Dedifferentiated amniotic fluid mesenchymal stem cell (primary cell): ENCODE results near the gene MKNK1.
A peak's percentile ranks its signal among the peaks of the same experiment; 100 is the strongest.

ENCODE experiments used
- DNase-seq: peaks from one replicate; pipeline ENCODE4 v3.0.0-alpha.2; 2016; ENCODE audit errors: extremely low spot score

Gene MKNK1

DNA sequence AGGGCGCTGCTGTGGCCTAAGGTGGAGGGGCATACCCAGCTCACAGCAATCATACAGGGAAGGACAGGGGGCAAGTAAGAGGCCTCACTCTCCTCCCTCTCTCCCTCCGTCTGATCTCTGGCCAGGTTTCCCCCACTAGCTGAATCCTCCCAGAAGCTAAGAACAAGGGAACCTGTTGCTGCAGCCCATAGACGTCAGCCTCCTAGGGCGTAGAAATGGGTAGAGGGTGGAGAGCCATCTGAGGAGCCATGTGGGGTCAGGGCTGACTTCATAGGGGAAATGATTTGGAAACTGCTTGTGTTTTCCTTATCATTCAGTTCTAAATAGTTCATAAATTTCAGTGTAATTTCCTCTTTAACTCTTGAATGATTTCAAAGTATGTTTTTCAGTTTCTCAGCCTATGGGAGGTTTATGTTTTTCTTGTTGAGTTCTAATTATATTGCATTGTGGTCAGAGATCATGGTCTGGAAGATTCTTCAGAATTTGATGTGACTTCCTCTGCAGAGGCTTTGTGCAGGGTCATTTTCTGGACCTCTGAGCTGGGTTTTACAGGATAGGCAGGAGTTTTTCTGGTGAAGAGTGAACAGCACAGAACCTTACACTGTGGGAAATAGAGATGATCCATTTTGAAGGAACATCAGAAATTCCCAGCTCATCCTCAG, 14.8 kb upstream of the MKNK1 start:
- no peak for DNase-seq

DNA sequence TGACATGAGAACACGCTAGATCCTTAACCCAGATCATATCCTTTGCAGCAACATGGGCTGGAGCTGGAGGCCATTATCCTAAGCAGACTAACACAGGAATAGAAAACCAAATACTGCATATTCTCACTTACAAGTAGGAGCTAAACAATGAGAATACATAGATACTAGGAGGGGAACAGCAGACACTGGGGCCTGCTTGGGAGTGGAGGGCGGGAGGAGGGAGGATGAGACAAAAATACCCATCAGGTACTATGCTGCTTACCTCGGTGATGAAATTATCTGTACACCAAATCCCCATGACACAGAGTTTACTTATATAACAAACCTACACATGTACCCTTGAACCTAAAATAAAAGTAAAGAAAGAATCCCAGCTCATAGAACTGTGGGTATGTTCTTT, 13.8 kb upstream of the MKNK1 start:
- DNase-seq: no peak

DNA sequence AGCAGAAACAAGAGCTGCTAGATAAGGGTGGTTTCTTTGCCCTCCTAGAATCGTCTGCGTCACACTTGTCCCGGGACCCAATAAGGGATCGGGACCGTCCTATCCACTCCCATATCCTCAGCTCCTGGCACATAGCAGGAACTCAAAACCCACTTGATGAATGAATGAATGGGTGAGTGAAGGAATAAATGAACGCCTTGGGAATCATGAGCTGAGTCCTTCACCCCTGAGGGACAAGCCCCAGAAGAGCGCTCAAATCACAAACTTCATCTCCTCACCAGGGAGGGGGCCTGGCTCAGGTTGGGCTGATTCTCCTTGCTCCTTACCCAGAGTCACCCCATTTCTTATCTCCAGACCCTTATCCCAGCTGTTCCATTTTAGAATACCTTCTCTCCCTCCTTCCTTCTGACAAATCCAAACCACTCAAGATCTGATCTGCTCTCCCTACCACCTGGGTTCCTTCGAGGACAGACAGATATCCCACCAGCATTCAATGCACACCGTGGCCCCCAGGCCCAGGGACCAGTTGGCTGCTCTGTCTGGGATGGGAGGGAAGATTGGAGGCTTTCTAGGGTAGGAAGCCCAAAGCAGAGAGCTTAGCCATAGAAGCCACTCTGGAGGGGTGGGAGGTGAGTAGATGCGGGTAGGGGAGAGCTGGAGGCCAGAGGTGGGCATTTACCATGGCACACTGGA, 13.2 kb upstream of the MKNK1 start:
- DNase-seq: no peak

DNA sequence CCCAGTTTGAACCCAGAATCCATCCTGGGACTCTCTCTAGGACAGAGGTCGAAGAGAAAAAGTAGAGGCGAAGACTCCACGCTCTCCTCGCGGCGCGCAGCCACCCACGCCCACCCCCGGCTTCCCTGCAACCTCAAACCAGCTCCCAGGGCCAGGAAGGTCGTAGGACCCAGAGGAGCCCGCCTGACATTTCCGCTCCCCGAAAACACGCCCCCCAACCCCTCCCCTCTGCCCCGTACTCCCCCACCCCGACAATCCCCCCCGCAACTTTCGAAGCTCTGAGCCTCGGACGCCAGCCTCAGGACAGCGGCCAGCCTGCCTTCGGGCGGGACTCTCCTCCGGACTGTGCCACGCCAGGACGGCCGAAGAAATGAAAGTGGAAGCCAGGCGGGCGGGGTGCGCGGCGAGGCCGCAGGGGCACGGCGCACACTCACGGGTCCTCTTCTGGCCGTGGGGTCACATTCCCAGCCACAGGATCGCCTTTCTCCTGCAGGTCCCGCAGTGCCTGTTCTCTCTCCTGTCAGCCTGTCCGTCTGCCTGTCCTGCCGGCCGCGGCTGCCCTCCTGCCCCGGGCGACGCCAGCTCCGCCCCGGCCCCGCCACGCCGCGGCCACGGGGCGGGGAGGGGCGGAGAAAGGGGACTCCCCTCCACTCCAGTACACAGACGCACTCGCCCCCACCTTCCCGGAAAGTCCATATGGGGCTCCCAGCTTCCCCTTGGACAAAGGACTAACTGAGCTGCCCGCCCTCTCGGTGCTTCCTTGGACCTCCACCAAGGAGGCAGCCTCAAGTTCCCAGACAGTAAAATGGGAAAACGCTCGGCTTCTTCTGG, 12.4 kb upstream of the MKNK1 start, which contains the start of gene MOB3C:
MOB3C (minus strand) TSS at position 535 of the 831 bp plus-strand sequence. CDS start 3,490 bp downstream, outside the sequence.
- DNase-seq: peak; percentile 60

DNA sequence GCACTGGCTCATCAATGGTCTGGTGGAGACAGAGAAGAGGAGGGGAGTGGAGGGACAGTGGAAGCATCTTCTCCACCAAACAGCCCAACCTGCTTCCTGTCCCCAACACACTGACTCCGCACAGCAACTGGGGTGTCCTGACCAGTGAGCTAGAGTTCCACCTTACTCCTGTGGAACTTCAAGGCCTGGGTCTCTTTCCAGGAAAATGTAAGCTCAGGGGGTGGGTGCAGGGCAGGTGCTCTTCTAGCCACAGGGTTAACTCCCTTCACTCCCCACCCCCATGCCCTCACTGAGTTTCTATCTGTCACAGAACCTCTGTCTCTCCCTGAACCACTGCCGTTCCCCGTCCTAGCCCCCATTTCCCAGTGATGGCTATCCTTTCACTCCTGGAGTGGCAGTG, 11.7 kb upstream of the MKNK1 start:
- no peak for DNase-seq

DNA sequence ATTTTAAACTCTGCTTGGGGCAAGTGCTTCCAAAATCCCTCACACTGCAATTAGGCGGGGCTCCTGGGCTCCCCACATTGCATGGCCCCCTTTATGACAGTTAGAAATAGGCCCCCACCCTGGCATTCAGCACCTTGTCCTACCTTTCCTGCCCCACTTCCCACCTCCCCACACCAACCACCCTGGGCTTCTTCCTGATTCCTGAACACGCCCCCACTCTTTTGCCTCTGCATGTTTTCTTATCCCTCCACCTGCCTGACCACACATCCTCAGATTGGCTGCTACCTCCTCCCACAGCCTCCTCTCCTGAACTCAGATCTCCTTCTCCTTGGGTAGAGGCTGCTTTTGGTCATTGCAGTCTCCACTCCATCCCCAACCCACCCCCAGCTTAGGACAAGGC, 11.0 kb upstream of the MKNK1 start:
- no peak for DNase-seq

DNA sequence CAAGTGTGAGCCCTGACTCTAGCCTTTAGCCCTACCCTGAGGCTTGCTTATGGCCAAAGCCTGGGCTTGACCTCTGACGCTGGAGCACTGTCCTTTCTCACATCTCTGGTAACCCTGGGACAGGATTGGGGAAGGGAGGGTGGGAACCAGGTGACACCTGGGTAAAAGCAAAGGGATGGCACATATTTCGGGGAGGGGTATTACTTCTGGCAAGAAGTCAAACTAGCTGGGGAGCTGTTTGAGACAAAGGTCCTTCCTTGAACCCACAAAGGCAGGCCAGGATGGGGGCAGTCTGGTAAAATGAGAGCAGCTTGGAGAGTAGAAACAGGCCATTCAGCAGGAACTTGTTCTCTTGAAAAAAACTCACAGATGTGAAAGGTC, 10.5 kb upstream of the MKNK1 start:
- no peak for DNase-seq

DNA sequence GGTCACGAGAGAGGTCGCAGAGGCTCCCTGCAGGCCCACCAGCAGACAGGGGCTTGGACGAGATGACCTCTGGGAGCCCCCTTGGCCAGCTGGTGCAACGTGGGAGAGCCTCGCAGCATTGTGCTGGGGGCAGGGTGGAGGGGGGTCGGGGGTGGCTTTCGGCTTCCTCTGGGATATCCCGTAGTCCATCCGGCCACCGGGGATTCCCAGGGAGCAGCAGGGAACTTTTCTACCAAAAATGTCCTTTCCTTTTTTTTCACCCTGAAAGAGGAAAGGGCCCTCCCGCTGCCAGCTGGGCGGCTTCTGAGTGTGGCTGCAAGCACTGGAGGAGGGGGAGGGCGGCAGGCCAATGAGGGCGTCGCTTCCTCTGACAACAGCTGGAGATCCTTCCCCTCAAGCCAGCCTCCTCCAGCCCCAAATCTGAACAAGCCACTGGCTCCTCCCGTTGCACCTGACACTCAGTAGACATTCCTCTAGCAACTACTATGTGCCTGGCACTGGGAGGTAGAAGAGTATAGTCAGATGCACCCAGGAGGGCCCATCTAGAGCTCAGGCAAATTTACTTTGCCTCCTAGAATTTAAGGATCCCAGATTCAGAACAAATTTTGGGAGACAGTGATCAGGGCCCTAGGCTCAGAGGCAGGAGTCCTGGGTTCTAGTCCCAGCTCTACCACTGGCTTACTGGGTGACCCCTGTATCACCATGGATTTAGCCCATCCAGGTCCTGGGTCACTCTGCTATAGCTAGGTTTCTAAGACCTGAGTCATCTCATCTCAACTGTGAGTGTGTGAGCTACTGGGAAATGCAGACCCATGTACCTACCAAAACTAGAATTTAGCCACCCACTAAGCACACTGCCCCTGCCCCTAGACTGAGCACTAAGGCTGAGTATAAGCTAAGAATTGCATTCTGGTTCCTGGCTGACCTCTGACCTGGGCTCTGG, 9.9 kb upstream of the MKNK1 start:
- DNase-seq: peak; percentile 57

DNA sequence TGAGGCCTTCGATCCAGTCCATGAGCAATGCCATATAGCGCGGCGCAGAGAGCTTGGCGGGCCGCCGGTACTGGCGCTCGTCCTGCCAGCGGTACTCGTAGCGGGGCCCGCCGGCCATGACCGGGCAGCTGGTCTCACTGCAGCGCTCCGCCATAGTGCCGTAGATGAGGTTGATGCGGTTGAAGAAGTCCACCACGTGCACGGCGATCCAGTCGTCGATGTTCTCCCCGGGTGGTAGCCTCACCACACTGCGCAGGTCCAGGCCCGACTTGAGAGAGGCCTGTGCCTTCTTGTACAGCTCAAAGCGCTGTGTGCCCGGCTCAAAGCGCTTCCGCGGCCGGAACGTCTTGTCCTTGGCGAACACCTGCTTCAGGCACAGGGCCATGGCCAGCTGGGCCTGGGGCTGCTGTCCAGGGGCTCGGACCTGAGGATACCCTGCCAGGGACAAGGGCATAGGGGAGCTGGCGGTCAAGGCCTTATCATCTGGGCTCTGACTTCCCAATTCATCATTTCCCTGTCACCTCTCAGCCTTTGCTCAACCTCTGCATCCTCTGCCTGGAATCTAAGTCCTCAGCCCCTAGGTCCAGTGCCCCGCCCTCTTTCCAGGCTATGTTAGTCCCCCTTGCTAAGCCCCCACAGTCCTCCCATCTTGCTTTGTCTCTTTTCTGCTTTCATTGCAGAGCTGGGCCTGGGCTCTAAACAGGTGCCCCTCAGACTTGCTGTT, 9.0 kb upstream of the MKNK1 start:
- no peak for DNase-seq

DNA sequence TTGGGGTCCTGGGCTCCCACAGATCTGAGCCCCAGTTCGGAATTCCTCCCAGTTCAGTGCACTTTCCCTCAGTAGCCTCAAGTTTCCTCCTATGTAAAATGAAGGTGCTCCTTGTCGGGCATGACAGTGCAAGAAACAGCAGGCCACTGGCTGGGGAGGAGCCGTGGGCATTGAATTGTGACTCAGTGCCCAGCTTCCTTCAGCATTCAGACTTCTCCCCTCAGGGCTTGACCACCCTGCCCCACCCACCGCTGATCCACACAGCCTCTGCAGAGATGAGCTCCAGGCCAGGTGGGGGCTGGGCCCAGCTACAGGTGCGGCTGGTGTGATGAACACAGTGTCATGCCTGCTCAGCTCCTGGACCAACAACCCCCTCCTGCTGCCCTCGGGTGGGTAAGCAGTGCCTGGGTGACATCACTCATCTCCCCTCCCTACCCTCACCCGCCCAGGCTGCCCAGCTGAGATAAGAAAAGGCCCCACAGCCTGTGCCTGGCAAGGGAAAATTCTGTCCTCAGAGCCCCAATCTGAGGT, 7.7 kb upstream of the MKNK1 start:
- peak; percentile 22 for DNase-seq

DNA sequence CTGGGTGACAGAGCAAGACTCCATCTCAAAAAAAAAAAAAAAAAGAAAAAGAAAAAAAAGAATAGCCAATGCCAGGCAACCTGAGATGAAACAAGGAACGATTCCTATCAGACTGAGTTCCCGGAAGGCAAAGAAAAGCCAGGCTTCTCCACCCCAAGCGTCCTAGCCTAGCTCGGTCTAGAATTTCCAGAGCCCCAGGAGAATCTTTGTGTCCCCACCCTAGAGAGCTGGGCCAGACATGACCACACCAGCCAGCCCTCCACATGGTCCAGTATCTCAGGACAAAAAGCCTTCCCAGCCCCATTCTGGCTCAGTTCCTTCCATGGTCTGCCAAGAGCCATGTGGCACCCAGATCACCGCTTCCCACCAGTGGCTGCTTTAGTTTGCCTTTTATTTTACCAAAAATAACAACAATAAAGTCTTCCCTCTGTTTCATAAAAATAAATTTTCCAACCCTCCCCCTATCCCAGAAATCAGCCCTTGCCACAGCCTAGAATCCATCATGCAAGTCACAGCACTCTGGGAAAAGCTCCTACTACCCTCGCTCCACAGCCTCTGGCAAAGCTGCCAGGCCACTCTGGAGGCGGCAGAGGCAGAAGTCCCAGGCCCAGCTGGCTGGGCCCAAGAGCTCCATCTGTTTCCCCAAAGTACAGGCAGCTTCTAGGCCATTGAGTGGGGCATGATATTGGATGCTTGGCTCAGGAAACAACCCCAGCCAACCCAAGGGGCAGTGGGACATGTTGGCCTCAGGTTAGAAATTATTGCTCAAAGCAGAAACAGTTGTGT, 3.5 kb upstream of the MKNK1 start:
- no peak for DNase-seq

DNA sequence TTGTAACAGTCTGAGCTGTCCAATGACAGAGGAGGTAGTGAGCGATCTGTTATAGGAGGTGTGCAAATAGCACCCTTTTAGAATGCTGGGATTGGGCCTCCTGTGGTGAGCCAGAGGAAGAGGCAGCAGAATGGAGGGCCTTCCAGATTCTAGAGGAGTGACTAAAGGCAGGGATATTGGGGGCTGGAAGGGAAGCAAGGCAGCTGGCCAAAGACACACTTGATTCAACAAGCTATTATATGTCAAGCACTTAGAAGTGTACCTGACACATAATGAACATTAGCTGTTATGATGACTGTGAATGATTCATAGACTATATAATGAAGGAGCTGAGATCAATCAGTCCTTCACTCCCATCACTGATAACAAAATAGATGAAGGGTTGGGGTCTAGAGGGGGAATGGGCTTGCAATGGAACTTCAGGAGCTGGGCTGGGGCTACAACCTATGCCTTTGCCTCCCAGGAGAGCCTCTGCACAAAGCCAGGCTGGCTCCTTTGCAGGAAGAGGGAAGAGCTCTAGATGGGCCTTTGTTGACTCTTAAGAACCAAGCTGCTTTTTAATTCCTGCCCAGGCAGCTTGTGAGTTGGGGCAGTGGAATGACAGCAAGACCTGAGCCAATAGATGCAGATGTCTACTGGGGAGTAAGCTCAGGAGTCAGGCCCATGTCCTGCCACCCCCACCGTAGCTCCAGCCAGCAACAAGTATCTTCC, 2.3 kb upstream of the MKNK1 start:
- DNase-seq: no peak

DNA sequence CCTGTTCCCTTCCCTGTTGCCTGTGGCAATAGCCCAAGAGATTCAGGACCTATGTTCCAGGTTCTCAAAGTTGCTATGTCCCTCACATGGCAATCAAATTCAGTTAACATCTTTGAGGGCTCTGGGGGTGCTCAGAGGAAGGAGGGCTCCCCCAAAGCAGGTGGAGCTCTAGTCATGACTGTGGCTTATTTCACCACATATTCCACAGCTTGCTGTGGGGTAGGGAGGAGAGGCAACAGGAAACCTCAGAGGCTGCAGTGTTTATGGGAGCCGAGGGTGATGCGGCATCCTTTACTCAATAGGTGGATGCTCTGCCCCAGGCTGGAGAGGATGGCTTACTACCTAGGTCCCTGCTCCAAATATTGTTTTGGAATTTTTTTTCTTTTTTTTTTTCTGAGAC, 1.2 kb upstream of the MKNK1 start:
- no peak for DNase-seq

DNA sequence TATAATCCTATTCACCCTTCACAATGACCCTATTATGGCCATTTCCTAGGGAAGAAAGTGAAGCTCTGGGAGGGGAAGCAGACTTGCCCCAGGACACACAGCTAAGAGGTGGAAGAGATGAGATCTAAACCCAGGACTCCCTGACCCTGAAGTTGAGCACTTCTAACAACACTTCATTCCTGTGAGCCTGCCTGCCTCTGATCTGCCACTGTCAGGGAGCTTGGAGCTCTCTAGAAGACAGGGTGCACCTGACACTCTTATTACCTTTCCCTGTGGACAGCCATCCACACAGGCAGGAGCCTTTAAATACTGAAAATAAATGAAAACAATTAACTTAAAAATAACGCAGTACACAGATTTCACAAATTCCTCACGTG, 599 bp downstream of the MKNK1 start:
- DNase-seq: no peak

DNA sequence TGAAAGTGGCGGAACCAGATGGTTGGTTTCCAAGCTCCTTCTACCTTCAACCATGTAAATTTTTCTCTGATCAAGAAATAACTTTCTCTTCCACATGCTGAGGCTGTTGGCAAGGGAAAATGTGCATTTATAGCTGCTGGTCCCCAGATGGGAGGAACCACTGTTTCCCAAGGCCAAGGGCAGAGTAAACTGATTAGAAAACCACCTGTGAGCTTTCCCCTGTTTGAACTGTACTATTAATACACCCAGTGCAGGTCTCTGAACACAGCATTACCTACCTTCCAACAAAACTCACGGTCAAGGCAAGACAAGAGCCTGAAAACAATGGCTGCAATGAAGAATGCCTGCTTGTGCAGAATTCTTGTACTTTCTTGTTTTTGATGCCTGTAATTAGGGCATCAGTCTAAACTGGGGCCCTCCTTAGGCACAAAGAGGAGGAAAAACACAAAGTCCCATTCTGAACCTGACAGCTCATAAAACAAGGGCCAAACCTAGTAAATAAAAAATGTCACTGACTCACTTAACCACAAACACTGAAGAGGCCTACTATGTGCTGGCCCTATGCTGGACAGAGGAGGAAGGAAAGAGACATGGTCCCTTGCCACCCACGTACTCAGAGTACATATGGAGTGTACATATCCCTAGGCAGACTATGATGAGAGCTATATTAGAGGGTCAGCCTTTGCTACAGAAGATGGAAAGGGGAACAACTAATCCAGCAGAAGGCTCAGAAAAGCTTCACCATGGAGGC, 2.6 kb downstream of the MKNK1 start:
- DNase-seq: no peak

DNA sequence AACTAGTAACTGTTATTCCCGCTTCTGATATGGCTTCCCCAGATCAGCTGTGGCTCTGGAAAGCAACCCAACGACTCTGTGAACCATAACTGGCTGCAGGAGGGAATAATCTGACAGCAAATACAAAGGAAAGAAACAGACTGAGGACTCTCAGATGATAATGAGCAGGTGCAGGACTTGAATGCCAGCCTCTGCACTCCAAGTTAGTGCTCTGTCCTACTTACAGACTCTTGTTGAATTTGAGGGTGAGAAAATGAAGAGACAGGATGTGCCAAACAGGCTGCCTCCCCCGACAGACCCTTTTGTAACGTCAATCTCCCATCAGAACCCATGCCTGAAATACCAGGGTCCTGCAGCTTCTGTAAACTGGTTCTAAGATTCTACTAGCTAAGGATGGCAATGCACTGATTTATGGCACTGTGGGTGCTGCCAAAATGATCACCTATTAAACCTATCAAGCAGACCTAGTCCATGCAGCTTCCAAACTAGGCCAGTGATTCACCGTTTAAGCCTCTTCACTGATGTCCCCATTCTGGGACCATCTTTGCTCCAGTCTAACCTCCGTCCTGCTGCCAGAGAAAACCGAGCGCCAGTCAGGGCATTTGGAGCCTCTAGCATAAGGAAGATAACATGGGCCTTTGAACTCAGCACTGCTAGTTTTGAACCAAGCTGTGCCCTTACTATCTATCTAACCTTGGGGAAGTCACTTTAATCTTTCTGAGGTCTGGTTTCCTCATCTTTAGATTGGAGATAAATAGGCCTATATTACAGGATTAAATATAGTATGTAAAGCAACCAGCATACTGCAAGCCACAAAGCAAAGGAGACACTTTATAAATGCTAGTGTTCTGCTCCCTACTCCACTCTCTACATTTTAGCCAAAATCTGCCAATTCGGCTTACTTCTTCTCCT, 4.8 kb downstream of the MKNK1 start:
- DNase-seq: no peak

DNA sequence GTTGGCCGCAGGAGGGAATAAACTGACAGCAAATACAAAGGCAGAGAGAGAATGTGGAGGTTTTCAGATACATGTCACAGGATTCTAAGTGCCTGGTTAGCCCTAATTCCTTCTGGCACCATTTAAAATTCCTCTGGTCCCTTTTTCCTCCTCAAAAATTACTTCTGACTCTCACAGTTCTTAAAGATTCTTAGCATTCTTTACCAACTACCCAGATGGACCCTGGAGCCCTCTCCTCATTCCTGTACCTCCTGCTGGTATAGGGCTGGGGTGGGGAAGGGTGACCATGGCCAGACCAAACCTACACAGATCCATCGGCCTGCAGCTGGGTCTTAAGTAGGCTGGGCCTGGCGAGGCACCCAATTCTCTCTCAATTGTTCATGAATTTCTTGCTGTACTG, 7.2 kb downstream of the MKNK1 start:
- DNase-seq: no peak

DNA sequence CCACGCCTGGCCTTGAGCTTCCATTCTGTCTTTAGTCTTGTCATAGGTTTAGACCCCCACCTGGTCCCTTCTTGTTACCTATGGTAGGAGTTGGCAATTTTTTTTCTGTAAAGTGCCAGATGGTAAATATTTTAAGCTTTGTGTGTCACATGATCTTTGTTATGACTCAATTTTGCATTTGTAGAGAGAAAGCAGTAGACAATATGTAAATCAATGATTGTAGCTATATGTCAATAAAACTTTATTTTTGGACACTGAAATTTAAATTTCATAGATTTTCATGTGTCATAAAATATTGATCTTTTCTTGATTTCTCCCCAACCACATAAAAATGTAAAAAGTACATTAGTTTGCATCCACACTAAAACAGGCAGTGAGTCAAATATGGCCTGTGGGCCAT, 8.0 kb downstream of the MKNK1 start:
- DNase-seq: no peak
